H1 (cell line): ENCODE data around the gene PGA5.

ENCODE experiments used
- CHD1 ChIP-seq: IDR thresholded peaks from 2 replicates; pipeline ENCODE4 v1.6.1; 2012; ENCODE audit warnings: low read depth, low read length, improper control_type of control experiment
- EGR1 ChIP-seq: IDR thresholded peaks from 2 replicates; pipeline ENCODE4 v1.6.1; 2011; ENCODE audit warnings: low read depth, low read length, borderline replicate concordance
- EZH2 ChIP-seq: fragments of 200-600 bp; sonication (generic); IDR thresholded peaks from 2 replicates; pipeline ENCODE4 v1.7.1; 2012; ENCODE audit warnings: low read depth, mild to moderate bottlenecking, moderate library complexity, low read length, inconsistent platforms; ENCODE audit not compliant: severe bottlenecking
- JUN ChIP-seq: IDR thresholded peaks from 2 replicates; pipeline ENCODE4 v1.6.1; 2011; ENCODE audit warnings: low read depth, mild to moderate bottlenecking, improper control_type of control experiment, low read length
- KDM5A ChIP-seq: fragments of 200-600 bp; IDR thresholded peaks from 2 replicates; pipeline ENCODE4 v1.7.1; 2012; ENCODE audit warnings: mild to moderate bottlenecking, low read length, inconsistent platforms, mixed read lengths
- NRF1 ChIP-seq: IDR thresholded peaks from 2 replicates; pipeline ENCODE4 v1.6.1; 2011; ENCODE audit warnings: mild to moderate bottlenecking, low read depth, low read length, improper control_type of control experiment
- POLR2A ChIP-seq, 2 experiments: IDR thresholded peaks; 1 replicate in 1 of 2; 2 replicates in 1 of 2; pipeline ENCODE4 v1.6.1; 2011; ENCODE audit warnings: low read depth in 2 of 2, low read length in 2 of 2, mild to moderate bottlenecking in 2 of 2; ENCODE audit errors: control extremely low read depth in 1 of 2
- RNF2 ChIP-seq: fragments of 200-900, 300-1000 bp; sonication (generic); IDR thresholded peaks from 2 replicates; pipeline ENCODE4 v1.7.1; 2016; ENCODE audit warnings: borderline replicate concordance, low read depth, mild to moderate bottlenecking, antibody characterized with exemption, low read length; ENCODE audit not compliant: poor library complexity, severe bottlenecking; ENCODE audit errors: missing control alignments
- SP1 ChIP-seq: IDR thresholded peaks from 2 replicates; pipeline ENCODE4 v1.6.1; 2011; ENCODE audit warnings: low read depth, low read length
- TAF1 ChIP-seq: IDR thresholded peaks from 2 replicates; pipeline ENCODE4 v1.6.1; 2011; ENCODE audit warnings: mild to moderate bottlenecking, low read depth, low read length
- ZNF274 ChIP-seq: IDR thresholded peaks from 2 replicates; pipeline ENCODE4 v1.7.0; 2012; ENCODE audit warnings: low read length, borderline replicate concordance; ENCODE audit errors: extremely low read depth
- TF ChIP-seq, protein P1 (sequence below), 3 experiments: IDR thresholded peaks; 1 replicate in 2 of 3; 2 replicates in 1 of 3; pipeline versions ENCODE4 v1.5.1 to v1.6.1; 2011; ENCODE audit warnings: low read length in 3 of 3, mild to moderate bottlenecking in 3 of 3, inconsistent platforms in 2 of 3, low read depth in 1 of 3, moderate library complexity in 1 of 3; ENCODE audit not compliant: insufficient read depth in 1 of 3; ENCODE audit errors: control extremely low read depth in 1 of 3
- TF ChIP-seq, protein P2 (sequence below): IDR thresholded peaks from 2 replicates; pipeline ENCODE4 v1.6.1; 2012; ENCODE audit warnings: inconsistent platforms

DNA sequence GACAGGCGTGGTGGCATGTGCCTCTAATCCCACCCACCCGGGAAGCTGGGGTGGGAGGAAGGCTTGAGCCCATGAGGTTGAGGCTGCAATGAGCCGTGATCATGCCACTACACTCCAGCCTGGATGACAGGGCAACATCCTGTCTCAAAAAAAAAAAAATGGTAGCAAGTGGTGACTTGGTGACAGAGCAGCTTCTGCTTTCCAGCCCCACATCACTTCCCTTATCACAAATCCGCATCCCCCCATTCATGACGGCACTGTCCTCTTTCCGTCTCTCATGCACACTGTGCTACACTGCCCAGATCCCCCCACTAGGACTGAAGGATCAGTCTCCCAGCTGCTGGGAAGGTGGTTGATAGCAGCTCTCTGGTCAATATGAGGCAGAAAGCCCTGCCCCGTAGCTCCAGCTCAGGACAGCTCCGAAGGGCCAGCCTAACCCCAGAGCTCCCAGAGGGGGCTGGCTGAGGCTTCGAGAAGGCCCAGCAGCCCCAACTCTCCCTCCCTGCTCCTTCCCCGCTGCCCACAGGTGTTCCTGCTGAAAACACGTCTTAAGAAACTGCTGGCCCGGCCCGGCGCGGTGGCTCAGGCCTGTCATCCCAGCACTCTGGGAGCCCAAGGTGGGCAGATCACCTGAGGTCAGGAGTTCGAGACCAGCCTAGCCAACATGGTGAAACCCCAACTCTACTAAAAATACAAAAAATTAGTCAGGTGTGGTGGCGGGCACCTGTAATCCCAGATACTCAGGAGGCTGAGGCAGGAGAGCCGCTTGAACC, 15.9 kb downstream of the PGA5 start:
- TF ChIP-seq RNF2 (no peak), POLR2A (IDR thresholded peaks at IDR 0.05; ENCODE audit: control extremely low read depth in 1 of 2, low read depth in 2 of 2, low read length in 2 of 2) (no peak), TAF1 (no peak), ZNF274 (no peak), SP1 (no peak), EGR1 (no peak), JUN (no peak), EZH2 (no peak), KDM5A (no peak), CHD1 (no peak), NRF1 (no peak)
- TF ChIP-seq, protein P1, sequence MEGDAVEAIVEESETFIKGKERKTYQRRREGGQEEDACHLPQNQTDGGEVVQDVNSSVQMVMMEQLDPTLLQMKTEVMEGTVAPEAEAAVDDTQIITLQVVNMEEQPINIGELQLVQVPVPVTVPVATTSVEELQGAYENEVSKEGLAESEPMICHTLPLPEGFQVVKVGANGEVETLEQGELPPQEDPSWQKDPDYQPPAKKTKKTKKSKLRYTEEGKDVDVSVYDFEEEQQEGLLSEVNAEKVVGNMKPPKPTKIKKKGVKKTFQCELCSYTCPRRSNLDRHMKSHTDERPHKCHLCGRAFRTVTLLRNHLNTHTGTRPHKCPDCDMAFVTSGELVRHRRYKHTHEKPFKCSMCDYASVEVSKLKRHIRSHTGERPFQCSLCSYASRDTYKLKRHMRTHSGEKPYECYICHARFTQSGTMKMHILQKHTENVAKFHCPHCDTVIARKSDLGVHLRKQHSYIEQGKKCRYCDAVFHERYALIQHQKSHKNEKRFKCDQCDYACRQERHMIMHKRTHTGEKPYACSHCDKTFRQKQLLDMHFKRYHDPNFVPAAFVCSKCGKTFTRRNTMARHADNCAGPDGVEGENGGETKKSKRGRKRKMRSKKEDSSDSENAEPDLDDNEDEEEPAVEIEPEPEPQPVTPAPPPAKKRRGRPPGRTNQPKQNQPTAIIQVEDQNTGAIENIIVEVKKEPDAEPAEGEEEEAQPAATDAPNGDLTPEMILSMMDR (IDR thresholded peaks at IDR 0.05; ENCODE audit: control extremely low read depth in 1 of 3, insufficient read depth in 1 of 3, low read depth in 1 of 3, low read length in 3 of 3): no peak
- TF ChIP-seq, protein P2, sequence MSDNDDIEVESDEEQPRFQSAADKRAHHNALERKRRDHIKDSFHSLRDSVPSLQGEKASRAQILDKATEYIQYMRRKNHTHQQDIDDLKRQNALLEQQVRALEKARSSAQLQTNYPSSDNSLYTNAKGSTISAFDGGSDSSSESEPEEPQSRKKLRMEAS: no peak
